Measurements from ENCODE around the gene RPTOR.
A peak's percentile ranks its signal among the peaks of the same experiment; 100 is the strongest.
"Not testable (repeated sequence)": the region's sequence is repeated elsewhere in the genome, so short reads cannot be mapped to it uniquely, and the experiment has no call there.

Gene RPTOR

DNA sequence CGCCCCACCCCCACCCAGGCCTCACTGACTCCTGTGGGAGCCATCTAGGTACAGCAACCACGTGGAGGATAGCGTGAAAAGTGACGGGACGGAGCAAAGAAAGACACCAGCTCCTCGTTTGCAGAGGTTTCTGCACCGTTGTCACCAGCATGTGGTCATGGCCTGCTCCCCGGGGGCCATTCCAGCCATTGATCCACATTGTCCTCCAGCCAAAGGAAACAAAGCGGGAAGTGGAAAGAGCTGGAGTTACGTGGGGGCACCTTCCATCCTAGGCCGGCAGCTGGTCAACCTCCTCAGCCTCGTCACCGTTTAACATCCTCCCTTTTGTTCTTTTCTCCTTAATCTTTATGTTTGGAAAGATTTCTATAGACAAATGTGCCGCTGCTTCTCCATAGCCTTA, 153.7 kb downstream of the RPTOR start:
- DNase-seq = no peak

DNA sequence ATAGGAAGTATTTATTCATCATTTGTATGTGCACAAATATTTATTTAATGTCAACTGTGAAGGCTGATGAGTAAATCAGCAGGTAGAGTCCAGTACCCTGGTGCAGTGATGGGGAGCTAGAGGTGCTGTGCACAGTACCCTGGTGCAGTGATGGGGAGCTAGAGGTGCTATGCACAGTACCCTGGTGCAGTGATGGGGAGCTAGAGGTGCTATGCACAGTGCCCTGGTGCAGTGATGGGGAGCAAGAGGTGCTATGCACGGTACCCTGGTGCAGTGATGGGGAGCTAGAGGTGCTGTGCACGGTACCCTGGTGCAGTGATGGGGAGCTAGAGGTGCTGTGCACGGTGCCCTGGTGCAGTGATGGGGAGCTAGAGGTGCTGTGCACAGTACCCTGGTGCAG, 154.6 kb downstream of the RPTOR start:
- DNase-seq = not testable (repeated sequence)

DNA sequence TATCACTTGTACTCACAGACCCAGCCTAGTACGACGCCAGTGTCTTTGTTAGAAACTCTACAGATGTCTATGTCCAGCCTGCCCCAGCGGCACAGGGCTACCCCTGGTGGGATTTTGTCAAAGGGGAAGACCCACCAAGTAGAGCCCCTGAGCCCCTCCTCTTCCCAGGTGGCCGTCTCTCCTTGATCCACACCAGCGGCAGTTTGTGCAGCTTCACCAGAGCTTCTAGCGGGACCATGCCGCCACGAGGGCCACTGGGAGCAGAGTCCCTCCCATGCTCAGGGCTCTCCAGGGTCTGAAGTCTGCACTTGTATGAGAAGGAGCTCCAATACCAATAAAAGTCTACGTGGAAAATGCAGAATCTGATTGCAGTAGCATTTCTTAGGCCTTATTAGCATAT, 157.1 kb downstream of the RPTOR start:
- DNase-seq = no peak

DNA sequence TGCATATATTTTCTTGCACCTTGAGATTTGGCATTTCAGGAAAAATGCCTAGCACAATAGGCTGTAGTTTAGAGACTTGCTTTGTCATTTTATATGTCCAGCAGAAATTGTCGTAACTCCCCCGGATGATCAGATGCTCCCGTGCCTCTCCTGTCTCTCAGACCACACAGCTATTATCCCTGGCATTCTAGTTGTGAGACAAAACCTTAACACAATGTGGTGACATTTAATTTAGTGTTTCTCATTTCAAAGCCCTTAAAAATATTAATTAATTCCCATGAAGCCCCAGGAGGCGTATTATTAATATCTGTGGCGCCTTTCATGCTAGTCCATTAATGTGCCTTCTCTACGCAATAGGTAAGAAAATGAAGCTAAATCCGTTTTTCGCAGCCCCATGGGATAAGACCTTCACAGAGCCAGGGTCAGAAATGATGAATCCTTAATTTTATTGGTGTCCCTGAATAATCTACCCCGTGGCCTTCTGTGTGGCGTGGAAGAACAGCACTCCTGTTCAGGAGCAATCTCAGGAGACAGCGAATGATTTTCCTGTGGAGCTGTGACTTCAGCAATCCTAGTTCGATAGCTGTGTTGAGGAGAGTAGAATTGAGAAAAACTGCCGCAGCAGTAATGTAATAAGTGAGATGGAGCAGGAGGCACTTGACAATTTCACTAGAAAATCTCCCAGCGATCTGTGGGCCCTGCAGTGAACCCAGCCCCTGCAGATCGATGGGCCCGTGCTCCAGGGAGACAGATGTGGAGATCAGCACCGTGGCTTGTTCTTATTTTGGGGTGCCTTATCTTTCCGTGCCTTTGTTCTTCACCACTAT, 157.9 kb downstream of the RPTOR start:
- DNase-seq = no peak

DNA sequence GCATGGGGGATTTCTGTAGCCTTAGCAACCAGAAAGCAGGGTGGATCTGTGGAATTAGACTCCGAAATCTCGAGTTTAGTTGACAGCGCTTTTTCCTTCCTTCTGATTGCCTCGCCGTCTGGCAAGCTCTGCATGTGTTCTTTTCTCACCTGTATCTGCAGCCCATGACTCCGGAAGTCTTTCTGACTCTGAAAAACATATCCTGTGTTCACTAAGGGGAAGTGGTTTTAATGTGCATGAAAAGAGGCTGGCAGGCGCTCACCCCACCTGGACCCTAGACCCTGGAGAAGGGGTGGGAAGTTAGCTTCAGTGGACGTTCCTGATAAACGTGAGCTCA, 158.5 kb downstream of the RPTOR start:
- no peak for DNase-seq

DNA sequence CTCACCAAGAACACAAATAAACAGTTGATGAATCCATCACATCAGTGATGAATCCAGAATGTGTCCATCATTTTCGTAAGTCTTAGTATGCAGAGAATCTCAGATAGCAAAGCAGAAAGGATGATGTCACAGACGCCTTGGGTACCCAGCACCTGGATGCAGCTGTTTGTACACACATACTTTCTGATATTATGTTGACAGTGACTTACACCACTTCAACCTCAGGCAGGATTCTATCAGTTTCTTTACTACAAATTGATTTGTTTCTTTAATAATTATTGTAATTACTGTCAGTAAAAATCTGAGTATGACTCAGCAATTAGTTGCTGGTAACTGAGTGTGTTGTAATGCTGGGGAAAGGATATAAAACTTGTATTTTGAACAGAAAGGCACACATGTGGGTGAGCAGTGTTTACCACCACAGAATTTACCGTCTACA, 159.8 kb downstream of the RPTOR start:
- DNase-seq = no peak

DNA sequence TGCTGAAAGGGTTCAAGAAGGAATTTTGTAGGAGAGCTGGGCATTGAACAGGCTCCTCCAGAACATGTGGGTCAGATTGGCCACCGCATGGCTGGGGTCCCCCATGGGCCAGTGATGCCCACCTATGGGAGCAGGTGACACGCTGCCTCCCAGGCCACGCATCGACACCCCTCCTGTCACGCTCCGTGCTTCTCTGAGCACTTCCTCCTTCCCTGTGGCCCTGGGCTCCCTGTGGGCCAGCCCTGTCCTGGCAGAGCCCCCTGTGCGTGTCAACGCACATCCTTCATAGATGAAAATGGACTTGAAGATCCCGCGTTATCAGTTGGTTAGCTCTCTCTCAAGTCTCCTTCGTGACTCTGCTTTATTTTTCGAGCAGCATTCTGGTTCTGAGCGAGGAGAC, 160.3 kb downstream of the RPTOR start:
- DNase-seq = no peak

DNA sequence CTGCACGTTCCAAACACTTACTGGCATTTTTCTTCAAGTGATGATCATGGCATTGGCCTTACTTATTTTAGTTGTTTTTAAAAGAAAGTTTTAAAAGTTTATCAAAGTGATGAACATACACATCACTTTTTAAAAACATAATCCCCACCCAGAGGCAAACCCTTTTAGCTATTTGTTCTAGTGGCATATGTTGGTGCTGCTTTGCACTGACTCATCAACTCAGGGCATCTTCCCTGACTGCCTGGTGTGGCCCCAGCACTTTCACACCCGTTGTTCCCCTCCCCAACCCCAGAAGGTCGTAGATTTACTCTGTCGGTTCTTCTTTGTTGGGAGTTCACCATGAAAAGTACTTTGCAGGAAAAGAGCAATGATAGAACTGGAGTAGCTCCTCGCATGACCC, 161.3 kb downstream of the RPTOR start:
- no peak for DNase-seq

DNA sequence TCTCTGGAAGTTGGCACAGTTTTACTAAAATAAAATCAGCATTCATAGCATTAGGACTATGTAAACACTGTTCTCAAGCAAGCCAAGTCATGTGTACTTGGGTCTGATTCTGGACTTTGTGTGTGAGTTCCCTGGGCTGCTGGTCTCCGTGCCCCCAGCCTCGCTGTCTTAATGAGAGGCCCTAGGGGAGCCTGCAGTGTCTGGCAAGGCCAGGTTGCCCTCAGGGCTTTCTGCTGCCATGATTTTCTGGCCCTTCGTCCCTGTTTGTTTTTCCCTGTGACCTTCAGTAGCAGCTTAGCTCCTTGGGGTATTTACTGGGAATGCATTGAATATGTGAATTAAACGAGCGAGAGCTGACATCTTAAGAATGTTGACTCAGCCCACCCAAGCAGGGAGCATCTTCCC, 161.8 kb downstream of the RPTOR start:
- DNase-seq = no peak

DNA sequence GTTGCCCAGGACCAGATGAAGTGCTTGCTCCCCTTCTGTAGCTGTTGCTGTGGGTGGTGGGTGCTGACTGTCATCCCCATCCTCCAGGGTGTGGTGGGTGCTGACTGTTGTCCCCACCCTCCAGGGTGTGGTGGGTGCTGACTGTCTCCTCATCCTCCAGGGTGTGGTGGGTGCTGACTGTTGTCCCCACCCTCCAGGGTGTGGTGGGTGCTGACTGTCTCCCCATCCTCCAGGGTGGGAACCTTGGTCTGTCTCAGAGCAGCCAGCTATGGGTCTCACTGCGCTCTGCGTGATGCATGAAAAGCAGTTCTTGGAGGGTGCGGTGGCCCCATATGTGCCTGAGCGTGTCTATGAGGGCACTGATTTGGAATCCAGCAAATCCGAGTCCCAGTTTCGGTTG, 163.8 kb downstream of the RPTOR start:
- DNase-seq = no peak

DNA sequence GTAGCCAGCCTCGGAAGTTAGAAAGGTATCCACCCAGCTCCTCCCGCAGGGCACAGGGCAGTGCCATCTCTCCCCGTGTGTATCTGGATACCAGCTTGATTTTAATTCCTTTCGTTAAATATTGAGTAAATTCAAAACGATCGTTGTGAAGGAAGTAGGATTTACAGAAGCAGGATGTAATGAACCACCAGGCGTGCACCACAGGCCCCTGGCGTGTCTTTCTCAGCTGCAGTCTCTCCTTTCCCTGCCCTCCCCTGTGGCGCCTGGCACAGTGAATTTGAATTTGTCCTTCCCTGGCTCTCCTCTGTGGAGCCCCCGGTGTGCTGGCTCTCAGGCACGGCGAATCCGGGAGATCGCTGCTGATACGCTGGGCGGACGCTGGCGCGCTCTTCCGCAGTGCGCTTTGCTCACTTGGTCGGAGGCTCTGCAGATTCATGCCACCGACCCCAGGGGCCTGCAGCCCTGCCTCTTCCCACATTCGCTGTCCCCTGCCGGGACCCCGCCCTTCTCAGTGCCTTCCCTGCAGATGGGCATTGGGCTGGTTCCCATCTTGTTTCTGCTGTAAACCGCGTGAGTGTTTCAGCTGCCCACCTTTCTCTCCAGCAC, 164.6 kb downstream of the RPTOR start:
- no peak for DNase-seq

DNA sequence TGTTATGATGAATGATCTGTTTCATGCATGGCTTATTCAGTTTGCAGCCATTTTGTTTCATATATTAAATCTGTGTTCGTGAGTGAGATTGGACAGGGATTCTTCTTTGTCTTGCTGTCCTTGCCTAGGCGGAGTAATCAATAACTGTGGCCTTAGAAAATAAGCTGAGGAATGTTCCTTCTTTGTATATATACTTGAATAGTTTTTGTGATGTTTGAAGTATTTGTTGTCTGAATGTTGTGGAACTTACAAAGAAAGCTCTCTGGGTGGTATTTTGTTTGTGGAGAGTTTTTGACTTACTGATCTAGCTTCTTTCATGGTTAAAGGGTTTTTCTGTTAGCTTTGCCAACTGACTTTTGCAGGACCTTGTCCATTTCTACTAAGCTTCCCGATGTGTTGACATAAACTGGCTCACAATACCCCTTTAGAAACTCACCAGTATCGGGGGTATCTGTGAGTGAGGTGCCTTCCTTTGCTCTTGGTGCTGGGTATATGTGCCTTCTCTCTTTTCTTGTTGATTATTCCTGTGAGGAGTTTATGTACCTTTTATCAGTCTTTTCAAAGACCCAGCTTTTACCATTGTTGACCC, 166.2 kb downstream of the RPTOR start:
- no peak for DNase-seq

DNA sequence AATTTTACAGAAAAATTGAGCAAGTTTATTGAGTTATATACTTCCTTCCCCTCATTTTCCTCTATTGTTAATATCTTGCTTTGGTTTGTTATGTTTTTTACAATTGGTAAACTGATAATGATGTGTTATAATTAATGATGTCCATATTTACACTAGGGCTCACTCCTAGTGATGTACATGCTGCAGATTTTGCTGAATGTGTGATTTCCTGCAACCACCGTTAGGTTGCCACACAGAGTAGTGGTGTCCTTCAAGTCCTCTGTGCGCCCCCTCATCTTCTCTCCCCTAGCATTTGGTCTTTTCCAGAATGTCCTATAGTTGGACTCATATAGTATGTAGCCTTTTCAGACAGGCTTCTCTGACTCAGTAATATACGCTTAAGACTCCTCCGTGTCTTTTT, 167.5 kb downstream of the RPTOR start:
- no peak for DNase-seq

DNA sequence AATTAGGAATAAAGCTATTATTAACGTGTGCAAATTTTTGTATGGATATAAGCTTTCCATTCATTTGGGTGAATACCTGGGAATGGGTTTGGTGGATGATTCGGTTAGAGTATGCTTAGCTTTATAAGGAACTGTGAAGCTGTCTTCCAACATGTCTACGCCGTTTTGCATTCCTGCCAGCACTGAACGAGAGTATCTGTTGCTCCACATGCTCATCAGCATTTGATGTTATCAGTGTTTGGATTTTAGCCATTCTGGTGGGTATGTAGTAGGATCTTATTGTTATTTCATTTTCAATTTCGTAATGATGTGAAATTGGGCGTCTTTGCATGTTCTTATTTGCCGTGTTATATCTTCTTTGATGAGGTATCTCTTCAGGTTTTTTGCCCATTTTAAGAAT, 168.0 kb downstream of the RPTOR start:
- no peak for DNase-seq

DNA sequence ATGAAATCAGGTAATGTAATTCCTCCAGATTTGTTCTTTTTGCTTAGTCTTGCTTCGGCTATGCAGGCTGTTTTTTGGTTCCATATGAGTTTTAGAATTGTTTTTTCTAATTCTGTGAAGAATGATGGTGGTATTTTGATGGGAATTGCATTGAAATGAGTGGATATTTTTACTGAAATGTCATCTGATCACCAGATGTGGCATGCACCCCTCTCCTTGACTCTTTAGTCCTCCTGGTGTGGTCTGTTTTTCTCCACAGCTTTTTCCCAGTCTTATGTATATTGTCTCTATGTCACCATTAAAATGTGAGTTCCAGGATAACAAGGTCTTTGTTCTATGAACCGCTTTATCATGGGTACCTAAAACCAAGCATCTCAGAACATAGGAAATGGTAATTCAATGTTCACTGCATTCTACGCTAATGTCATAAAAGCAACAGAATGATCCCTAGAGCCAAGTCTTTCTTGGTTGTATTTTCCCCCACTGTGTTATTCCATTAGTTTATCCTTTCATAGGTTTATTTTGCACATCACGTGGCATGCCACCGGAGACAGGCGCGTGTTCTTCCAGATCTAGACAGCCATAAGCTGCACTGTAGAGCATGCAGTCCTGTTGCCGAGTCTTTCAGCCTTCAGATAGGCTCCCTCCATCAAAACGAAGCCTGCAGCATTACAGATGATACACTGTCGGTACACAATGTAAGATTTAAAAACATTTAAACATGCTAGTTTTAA, 172.5 kb downstream of the RPTOR start:
- DNase-seq = no peak

DNA sequence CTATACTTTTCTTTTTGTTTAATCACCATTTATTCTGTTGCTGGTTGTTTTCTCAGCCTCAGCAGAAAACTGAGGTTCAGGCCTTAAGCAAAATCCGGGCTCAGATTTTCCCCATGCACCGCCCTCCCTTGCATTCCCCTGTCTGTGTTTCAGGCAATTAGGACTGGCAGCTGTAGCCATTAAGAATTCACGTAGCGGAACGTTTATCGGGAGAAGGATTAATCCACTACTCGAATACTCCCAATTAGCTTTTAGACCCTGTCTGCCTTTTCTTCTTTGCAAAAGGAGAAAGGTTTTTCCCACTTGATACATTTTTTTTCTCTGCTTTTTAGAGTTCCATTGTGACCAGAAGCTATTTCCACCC, 173.1 kb downstream of the RPTOR start:
- DNase-seq = peak; percentile 46

DNA sequence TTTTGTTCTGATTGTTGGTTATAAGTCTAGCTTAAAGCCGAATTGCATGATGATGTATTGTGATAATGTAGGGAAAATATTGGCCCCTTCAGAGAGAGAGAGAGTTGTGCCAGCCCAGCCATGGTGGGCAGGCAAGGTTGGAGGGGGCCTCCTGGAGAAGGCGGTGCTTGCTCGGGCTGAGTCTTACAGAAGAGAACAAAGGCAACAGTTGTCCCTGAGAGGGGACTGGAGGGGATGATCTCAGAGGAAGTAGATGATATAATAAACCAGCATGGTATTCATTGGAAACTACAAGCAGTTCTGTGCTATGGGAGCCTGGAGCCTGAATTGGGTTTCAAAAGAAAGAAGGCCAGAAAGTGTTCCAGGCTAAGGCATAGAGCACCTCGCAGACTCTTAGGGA, 173.8 kb downstream of the RPTOR start:
- no peak for DNase-seq

DNA sequence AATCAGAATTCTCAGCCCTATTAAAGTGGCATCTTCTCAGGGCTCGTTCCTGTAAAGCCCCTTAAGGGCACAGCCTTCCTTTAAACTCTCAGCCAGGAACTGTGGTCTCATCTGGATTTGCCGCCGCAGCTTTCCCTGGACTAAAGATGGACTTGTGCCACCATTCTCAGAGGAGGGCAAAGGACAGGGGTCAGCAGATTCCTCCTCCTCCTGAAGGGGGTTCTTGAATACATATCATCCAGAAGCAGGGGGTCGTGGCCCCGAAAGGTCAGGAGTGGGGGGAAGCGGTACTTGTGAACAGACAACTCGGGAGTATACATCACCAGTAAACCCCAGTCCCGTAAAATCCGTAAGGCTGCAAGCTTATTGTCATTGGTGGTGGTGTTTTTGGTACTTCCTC, 174.8 kb downstream of the RPTOR start:
- DNase-seq = no peak

DNA sequence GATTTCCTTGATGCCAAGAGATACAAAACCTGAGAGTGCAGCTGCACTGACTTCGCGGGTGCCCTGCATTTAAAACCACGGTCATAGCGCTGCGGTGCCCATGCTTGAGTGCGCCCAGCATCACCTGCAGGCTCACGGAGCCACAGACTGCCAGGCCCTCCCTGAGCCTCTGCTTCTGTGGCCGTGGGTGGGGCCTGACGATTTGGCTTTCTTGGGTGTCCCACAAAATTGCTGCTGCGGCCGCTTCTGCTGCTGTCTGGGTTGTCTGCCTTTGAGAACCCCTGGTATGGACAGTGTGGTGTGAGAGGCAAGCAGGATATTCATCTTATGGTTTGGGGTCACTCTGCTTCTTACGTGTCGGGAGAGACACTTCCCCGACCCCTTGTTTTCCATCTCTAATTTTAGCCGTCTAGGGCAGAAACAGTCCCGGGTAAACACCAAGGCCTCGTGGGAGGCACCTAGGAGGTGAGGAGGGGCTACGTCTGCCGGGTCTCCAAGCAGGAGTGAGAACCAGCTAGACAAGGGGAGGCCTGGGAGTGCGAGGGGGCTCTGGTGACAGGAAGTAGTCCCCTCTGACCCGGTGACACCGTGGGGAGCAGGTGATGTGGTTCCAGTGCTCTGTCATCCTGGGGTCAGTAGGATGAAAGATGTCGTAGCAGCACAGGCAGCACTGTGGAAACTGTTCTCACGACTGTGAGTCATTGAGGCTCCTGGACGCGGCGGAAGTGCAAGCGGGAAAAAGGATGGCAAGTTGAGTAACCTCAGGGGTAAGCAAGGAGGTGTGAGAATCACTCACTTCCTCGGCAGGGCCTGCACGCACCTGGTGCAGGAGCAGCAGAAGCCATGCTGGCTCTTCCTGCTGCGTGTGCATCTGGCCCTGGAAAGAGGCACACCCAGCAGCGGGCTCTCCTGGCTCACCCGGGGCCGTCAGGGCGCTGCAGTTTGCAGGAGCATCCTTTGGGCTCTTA, 176.3 kb downstream of the RPTOR start:
- DNase-seq = no peak

DNA sequence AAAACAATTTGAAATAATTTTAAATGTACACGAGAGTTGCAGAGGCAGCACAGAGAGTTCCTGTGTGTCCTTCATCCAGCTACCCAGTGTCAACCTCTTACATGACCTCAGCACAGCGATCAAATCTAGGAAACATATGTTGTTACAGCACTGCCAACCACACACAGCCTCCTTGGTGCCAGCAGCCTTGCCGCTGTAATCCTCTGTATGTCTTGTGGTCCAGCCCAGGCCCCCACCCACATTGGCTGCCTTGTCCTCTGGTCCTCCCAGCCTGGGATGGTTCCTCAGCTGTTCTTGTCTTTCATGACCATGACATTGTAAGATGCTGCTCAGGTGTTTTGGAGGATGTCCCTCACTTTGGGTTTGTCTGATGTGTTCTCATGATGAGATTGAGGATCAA, 178.0 kb downstream of the RPTOR start:
- peak; percentile 33 for DNase-seq

DNA sequence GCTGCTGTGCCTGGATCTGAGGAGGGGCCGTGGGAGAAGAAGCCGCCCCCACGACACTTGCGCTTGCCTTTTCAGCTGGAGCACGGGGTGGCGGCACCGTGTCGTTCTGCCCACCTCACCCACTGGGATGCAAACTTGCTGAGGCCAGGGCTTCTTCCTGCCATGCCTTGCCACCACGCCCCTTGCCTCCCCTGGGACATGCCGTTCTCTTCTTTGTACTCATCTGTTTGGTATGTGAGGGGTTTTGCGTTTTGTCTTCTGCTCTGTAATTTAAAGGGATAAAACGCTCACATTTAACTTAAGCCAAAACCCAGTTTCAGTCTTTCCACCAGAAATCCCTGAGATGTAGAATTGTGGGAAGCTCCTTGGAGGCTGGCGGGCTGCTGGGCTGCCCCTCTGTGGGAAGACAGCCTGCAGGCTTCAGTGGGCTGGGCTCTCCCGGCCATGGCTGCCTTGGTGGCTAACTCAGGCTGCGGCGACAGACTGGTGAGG, 180.2 kb downstream of the RPTOR start:
- DNase-seq = no peak

DNA sequence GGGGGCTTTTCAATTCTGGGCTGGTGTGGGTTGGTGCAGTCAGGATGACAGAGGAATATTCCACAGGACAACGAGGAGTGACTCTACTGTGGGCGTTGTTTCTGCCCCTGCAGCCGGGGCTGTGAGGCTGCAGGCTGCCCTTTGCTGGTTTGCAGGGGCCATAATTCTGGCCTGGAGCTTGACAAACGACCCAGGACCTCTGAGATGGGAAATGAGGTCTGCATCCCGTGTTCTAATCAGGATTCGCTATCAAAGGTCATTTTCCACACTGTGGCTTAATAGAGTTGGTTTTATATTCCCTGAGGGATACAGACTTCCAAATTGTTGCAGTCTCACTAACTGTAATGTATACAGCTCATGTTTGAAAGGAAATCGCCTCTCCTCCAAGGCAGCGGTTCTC, 180.9 kb downstream of the RPTOR start:
- DNase-seq = no peak

Data from NCI-H1694 (cell line).